ENCODE data around the gene SYNJ1.
A peak's percentile ranks its signal among the peaks of the same experiment; 100 is the strongest.
"Not testable (repeated sequence)": the region's sequence is repeated elsewhere in the genome, so short reads cannot be mapped to it uniquely, and the experiment has no call there.

Gene SYNJ1

DNA sequence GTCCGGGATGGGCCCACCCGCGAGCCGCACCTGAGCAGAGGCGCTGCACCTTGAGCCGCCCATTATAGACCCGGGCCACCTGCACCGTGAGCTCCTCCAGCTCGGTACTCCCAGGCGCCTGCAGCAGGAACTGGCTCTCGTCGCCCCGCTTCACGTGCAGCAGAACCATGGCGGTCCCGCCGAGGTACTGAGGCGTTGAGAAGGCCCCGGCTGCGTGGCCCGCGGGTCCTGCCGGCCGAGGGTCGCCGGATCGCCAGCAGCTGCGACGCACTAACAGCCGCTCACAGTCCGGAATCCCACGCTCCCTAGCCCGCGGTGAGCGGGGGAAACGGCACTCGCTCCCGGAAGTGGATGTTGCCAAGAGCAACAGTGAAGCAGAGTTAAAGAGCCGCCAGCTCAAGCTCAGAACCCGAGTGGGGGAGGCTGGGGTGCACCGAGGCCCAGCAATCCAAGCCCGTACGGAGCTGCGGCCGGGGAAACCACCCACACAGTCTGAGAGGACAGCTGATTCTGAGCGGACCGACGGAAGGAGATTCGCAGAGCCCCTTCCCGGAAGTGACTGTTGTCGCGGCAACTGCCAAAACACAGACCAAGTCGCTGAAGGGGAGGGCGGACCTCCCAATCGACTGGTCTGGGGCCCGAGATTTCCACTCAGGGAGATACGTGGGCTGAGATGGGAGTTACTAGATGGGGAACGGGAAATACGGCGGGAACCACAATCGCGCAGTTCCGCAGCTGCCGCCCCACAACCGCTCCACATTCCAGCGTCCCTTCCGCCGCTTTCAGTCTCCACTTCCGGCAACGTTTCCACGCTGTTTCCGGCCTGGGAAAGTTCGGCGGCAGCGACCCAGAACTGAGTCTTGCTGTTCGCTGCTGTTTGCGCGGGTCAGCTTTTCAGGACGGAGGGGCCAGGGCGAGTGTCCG, 115.5 kb downstream of the SYNJ1 start, which contains the start of gene CFAP298:
Gene CFAP298 (minus strand): TSS at position 303 of the 924 bp plus-strand sequence. CDS start 134 bp downstream, at position 169.
- DNase-seq: peak; percentile 93

DNA sequence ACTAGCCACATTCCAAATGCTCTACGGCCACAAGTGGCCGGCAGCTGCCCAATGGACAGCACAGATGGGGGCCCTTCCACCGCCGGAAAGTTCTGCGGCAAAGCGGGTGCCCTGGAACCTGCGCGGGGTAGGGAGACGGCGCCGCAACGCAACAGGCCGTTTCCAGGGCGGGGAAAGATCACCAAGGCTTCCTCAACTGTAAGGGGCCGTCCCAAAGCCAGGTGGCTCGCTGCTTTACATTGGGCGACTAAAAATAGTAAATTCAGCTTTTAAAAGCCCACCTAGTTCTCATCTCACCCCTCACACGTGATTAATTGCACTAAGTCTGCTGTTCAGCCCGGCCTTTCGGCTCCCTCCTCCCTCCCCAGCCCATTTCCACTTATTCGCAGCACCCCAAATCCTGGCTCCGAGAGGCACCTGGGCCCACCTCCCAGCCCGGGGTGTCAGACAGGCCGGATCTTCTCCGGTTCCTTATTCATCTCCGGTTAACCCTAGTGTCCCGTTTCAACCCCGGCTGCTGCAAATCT, 116.3 kb downstream of the SYNJ1 start:
- DNase-seq: peak; percentile 43

DNA sequence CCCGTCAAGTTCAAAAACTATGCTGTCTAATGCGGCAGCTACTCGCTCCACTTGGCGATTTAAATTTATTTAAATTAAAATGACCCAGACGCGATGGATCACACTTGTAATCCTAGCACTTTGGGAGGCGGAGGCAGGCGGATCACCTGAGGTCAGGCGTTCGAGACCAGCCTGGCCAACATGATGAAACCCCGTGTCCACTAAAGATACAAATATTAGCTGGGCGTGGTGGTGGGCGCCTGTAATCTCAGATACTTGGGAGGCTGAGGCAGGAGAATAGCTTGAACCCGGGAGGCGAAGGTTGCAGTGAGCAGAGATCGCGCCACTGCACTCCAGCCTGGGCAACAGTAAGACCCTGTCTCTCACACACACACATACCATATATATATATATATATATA, 116.9 kb downstream of the SYNJ1 start:
- DNase-seq: not testable (repeated sequence)

DNA sequence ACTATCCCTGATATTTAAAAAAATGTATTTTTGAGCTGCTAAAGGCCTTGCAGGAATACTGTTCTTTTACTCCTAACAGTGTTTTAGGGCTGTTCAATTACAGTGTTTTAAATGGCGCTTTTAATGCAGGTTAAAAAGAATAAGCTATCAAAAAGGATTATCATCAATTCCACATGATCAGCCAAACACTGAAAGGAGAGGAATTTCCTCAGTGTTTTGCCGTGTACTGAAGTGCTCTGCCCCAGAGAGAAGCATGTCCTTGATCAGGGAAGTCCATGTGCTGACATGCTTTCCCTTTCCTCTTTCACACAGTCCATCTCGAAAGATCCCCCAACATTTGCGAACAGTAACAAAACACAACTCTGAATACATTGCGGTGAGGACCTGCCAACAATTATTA, 119.0 kb downstream of the SYNJ1 start:
- no peak for DNase-seq

DNA sequence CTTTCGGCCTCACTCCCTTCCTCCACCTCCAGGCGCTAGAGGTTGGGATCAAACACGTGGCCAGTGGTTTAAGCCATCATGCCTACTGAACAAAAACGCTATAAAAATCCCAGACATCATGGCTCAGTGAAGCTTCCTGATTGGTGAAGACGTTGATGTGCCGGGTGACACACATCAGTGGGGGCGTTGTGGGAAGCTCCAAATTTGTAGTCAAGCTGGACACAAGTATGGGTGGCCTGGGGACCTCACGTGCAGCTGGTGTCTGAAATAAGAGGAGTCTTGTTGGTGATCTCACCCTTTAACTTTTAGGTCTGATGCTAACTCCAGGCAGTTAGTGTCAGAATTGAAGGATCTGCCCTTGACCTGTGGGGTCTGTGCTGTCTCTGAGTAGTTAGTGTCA, 122.3 kb downstream of the SYNJ1 start:
- DNase-seq: no peak

DNA sequence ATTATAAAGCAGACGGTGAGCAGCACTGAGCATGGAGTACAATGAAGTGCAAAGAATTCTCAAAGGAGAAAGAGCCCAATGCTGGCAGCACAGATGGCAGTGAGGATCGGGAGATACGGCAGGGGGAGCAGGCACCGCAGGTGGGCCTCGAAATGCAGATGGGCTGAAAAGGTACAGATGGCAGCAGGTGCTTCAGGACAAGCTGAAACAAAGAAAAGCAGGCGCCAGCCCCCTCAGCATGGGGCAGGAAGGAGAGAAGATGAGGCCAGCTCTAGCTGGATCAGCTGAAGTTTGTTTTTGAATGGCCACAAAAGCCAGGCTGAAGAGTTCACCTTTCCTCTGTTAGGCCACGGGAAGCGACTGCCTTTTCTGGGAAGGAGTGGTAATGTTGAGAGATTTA, 123.3 kb downstream of the SYNJ1 start:
- DNase-seq: peak; percentile 98

DNA sequence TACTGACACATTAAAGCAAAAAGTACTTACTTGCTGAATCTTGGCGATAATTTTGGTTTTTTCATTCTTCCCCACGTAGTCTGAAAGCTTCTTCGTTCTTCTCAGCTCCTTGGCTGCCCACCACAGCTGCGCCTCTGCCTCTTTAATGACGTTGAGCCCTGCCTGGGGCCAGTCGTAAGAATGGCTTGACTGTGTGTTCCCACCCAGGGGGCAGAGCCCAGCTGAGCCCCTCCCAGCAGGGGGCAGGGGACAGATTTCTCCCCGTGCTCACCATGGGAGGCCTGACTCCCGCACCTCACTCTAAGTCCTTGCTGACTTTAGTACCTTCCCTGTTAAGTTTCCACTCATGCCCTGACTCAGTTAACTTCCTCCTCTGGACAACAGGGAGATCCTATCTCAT, 124.7 kb downstream of the SYNJ1 start:
- DNase-seq: peak; percentile 46

DNA sequence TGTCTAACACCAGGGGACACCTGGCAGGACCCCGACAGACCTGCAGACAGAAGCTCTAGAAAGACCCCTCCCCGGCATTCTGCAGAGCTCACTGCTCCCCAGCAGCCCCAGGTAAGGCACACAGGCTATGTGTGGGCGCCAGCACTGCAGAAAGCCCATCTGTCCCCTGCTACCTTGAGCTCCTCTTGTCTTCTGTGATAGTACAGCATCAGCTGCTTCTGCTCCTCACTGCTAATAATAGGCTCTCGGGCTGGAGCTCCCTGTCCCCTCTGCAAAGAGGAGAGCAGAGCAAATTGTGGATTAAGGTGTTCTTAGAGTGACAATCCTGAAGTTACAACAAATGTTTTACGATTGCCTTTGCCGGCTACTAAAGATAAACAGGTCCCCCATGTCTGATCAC, 125.7 kb downstream of the SYNJ1 start:
- DNase-seq: no peak

DNA sequence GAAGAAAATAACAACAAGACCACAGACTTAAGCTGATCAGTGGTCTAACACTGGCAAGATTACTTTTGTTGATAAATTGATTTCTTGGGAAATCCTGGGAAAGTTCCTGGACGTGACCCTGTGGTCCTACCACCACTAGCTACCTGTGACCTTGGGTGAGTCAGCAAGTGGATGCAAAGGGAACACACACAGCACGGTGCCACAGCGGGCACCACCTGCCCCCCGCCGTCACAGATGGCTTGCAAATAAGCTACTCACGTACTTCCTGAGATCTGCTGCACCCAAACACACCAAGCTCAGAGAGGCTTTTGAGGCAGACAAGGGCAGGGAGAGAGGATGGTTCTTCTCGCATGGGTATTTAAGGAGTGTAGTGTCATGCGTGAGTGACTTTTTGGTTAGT, 128.3 kb downstream of the SYNJ1 start:
- DNase-seq: peak; percentile 23

DNA sequence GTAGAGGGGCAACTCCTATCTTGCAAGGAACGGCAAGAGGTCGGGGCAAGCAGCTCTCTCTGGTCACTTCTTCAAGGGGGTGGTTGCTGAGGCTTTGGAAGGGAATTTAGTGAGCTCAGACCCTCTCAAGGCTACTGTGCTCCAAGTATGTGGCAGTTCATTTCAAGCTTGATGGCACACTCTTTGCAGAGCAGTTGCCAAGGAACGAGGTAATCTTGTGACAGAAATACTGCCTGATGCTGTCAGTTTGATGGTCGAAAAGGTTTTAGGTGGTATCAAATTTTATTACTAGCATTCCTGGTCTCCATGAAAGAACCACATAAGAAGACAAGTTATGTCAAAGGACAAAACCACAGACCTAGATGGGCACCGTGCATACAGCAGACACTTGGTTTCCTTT, 128.7 kb downstream of the SYNJ1 start:
- DNase-seq: no peak

DNA sequence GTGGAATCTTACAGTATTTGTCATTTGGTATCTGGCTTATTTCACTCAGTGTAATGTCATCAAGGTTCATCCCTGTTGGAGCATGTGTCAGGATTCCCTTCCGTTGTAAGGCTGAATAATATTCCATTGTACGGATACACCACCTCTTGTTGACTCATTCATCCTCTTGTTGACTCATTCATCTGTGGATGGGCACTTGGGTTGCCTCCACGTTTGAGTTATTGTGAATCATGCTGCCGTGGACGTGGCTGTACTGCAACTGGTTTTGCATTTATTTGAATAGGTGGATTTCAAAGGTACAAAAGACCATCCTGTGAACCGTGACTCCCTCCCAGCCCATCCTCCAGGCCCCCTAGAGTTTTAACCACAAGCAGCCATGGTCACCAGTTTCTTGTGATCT, 130.6 kb downstream of the SYNJ1 start:
- DNase-seq: no peak

DNA sequence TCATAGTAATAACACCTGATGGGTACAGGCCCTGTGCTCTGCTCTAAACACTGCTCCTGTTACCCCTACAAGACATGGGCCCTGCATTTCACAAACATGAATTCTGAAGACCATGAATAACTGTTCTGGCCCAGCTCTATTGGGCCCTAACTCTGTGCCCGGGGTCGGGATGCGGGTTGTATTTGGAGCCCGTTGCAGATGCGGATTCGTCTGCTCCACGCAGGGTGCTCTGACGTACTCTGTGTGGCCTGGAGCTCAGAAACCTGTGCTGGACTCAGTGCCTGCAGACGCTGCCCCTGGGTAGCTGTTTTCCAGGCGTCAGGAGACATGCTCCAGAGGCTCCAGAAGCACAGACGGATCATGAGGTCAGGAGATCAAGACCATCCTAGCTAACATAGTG, 132.4 kb downstream of the SYNJ1 start:
- DNase-seq: no peak

DNA sequence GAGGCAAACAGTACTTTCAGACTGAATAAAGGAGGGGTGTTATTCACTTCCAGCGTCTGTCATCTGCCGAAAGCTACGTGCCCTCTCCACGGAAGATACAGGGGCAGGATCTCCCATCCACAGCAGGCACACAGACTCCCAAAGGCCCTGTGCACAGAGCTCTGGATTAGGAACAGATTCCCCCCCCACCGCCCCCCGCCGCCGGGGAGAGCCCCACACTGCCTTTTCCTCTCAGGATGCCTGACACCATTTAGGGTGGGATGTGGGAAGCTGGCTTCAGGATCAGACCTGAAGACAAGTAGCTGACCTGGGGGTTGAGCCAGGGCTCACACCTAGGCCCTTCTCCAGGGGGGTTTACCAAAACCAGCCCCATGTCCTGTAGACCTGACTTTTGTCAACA, 134.1 kb downstream of the SYNJ1 start:
- DNase-seq: no peak

DNA sequence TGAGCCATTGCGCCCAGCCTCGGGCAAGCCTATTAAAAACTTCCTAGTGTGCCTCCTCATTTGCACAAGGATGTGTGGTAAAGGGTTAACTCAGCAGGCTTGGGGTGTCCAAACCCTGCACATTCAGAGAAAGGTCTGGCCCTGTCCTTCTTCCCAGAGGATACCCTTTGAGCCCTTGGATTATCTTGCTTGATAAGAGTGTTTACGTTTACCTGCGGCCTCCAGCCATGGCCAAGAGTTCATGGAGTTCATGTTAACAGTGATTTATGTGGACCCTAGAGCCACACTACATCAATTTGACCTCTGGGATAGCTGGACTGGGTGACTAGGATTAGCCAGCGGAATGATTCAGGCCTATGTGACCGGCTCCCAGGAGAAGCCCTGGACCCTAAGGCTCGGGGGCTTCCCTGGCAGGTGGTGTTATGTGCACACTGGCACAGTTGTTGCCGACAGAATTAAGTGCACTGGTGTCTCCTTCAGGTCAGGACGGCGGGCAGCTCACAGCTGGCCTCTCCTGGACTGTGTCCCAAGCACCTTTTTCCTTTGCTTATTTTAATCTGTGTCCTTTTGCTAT, 134.8 kb downstream of the SYNJ1 start:
- DNase-seq: no peak

DNA sequence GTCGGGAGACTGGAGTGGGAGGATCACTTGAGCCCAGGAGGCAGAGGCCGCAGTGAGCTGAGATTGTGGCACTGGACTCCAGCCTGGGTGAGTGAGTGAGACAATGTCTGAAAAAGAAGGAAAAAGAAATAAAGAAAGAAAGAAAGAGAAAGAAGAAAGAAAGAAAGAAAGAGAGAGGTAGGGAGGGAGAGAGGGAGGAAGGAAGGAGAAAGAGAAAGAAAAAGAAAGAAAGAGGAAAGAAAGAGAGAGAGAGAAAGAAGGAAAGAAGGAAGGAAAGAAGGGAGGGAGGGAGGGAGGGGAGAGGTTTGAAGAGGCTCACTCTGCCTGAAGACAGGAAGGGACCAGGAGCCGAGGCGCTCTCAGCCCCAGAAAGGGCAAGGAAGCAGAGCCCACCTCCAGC, 137.7 kb downstream of the SYNJ1 start:
- no peak for DNase-seq

DNA sequence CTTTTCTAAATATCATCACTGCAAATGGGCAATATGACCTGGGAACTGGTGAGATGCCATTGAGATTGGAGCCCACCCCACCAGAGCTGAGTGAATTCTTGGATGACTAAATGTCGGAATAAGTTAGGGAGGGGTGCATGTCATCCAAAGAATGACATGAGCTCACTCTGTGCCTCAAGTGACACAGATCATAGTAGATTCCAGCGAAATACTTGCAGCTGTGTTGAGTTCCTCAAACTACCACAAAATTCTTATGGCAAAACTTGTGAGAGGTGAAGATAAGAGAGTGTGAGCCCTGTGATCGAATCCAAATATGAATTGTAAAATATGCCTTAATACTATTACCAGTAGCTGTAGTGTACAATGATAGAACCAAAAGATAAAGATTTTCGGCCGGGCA, 140.2 kb downstream of the SYNJ1 start:
- no peak for DNase-seq

DNA sequence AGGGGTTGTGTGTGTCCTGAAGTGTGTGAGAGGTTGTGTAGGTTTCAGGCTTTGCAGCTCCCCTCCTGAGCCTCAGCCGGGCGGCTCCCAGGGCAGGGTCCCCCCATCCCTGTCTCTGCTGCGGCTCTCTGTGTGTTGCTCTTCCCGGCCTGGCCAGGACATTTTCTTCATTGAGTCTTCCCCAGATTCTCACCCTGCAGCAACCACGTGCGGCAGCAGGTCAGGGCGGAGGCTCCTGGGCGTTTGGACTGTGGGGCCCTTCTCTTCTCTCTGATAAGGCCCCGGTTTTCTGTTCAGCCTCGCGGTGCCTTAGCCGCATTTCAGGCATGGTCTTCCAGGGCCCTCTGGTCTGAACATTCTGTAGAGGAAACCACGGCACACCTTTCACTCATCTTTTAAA, 140.7 kb downstream of the SYNJ1 start:
- no peak for DNase-seq

DNA sequence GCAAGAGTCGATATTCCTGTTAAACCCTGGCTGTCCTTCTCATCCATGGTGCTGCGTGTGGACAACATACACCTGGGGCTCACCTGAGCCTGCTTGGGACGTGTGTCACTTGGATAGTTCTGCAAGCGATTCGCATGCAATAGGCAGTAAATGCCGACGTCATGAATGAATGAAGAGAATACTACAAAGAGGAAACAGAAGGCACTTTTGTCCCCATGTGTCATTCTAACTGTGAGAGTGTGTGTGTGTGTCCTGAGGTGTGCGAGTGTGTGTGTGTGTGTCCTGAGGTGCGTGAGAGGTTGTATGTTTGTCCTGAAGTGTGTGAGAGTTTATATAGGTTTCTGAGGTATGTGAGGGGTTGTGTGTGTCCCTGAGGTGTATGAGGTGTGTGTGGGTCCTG, 141.8 kb downstream of the SYNJ1 start:
- no peak for DNase-seq

DNA sequence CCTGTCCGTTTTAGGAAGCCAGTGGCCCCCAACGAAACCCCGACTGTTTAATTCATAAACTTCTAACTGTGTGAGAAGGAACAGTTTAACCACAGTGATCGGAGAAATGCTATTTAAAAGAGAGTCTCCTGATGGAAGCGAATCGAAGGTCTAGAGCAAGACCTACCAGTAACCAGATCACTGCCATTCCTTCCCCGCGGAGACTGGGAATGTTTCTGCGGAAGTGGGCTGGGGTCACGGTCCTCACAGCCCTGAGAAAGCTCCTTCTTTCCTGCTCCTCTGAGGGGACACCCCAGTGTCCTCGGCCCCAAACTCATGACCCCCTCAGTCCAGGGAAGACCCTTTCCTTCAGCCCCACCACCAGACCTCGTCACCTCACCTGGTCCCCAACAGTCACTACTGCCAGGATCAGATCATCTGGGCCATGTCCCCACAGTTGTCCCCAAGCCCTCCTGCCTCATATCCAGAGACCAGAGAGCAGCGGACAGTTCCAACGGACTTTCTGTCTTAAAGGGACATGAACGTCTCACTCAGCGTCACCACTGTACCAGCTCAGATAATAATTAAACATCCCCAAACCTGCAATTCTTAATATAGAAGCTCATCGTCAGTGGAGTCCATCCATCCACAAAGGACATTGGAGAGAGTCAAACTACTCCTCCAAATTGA, 142.6 kb downstream of the SYNJ1 start, which contains the start of gene TCP10L:
Gene TCP10L (minus strand): TSS at position 482 of the 669 bp plus-strand sequence. CDS start 1,219 bp downstream, outside the sequence.
- no peak for DNase-seq

DNA sequence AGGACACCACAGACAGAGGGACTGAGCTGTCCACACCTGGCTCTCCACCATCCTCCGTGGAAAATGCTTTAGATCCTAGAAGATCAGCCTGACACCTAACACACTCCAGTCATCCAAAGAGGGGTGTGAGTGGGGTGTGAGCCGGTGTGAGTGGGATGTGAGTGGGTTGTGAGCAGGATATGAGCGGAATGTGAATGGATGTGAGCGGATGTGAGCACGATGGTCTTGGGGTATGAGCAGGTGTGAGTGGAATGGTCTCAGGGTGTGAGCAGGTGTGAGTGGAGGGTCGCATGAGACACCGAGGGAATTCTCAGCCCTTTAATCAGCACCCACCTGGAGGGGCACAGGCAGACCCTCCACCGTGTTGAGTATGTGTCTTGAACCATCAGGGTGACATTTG, 143.3 kb downstream of the SYNJ1 start:
- DNase-seq: no peak

DNA sequence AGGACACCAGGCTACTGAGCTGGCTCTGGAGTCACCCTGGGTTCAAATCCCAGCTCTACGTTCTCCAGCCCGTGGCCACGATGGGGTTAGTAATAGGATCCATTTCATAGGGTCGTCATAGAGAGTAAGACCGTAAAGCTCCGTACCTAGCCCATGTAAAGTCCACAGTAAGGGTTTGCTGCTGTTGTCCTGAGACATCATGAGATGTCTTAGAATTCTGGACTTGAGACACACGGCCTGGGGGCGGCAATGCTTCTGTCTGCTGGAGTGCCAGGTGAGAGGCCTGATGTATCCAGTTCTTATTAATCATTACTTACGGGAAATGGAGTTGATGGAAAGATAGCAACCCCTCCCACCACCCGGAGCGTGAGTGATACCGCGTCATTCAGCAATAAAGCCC, 146.1 kb downstream of the SYNJ1 start:
- no peak for DNase-seq

DNA sequence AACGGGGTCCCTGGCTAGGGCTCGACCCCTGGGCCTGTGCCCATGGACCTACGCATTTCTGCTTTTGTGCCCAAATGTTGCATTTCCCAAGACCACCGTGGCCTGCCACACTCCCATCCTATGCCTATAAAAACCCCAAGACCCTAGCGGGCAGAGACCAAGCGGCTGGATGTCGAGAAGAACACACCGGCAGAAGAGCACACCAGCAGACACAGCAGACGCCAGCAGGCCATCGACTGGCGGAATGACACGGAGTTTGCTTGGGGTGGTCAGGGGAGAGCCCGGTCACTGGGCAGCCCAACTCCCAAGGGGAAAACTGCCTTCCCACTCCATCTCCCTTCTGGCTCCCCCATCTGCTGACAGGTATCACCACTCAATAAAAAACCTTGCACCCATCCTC, 146.9 kb downstream of the SYNJ1 start:
- no peak for DNase-seq
